B cell (primary cell): ENCODE measurements around the gene CLCN5. TPM values are rescaled to one million over a fixed set of nuclear protein-coding genes. Genes with fewer than 3 reads are reported as not detected.

Experiments used
- ATAC-seq: fragments of 200-7000 bp; cut with Tn5 transposase; one replicate; pipeline ENCODE4 v1.10.0; 2021; ENCODE audit warnings: low read depth, mild to moderate bottlenecking, moderate number of reproducible peaks, moderate library complexity
- CTCF ChIA-PET: fragments of 350-600 bp; sonication (Branson Sonifier 250); formaldehyde crosslinking; loops from one replicate; lab custom pipeline; 2021; ENCODE audit warnings: antibody characterized with exemption, inconsistent platforms; lab: Charles Lee
- POLR2A ChIA-PET: fragments of 350-600 bp; sonication (Branson Sonifier 250); formaldehyde crosslinking; loops from one replicate; lab custom pipeline; 2021; ENCODE audit warnings: antibody characterized with exemption; lab: Charles Lee
- DNase-seq: peaks from one replicate; pipeline ENCODE4 v3.0.0; 2013
- H2AFZ ChIP-seq: 2 replicates; pipeline ENCODE4 v1.6.1; 2012; ENCODE audit warnings: mild to moderate bottlenecking, low read depth, low read length; ENCODE audit not compliant: insufficient read depth, poor library complexity, severe bottlenecking
- H3K27ac ChIP-seq, 2 donors: 1 replicate in 1 of 2; 2 replicates in 1 of 2; pipeline ENCODE4 v1.5.1; 2012 to 2013; ENCODE audit warnings: low read length in 2 of 2, mild to moderate bottlenecking in 2 of 2, moderate library complexity in 1 of 2
- H3K27me3 ChIP-seq, 4 experiments: fragments of 200-600 bp in 1 of 4; sonication (generic) in 1 of 4; replicated peaks in 1 of 4; 1 replicate in 2 of 4; 2 replicates in 2 of 4; pipeline versions ENCODE4 v1.6.1 to v1.7.0; 2013 to 2016; ENCODE audit warnings: low read length in 3 of 4, mild to moderate bottlenecking in 2 of 4, mixed read lengths in 1 of 4, moderate library complexity in 1 of 4; ENCODE audit not compliant: insufficient read depth in 4 of 4, control insufficient read depth in 3 of 4; ENCODE audit errors: control extremely low read depth in 1 of 4
- H3K36me3 ChIP-seq, 2 experiments: replicated peaks in 1 of 2; 1 replicate in 1 of 2; 2 replicates in 1 of 2; pipeline versions ENCODE4 v1.6.1 to v1.7.1; 2013; ENCODE audit warnings: low read length in 1 of 2; ENCODE audit not compliant: insufficient read depth in 2 of 2, control insufficient read depth in 1 of 2; ENCODE audit errors: control extremely low read depth in 1 of 2, extremely low read depth in 1 of 2
- H3K4me1 ChIP-seq, 2 donors: fragments of 200-600 bp in 1 of 2; sonication (generic) in 1 of 2; 1 replicate in 1 of 2; 2 replicates in 1 of 2; pipeline versions ENCODE4 v1.5.1 to v1.6.1; 2013 to 2017; ENCODE audit warnings: low read length in 2 of 2; ENCODE audit not compliant: control insufficient read depth in 2 of 2, insufficient read depth in 2 of 2
- H3K4me2 ChIP-seq: replicated peaks from 2 replicates; pipeline ENCODE3; 2012; ENCODE audit warnings: mild to moderate bottlenecking, low read depth, low read length; ENCODE audit not compliant: poor library complexity, severe bottlenecking
- H3K4me3 ChIP-seq, 5 experiments: fragments of 200-600 bp in 1 of 5; sonication (generic) in 1 of 5; 1 replicate in 3 of 5; 2 replicates in 2 of 5; pipeline versions ENCODE4 v1.5.1 to v1.7.0; 2011 to 2016; ENCODE audit warnings: low read length in 4 of 5, mild to moderate bottlenecking in 4 of 5, low read depth in 2 of 5, control low read depth in 1 of 5, moderate library complexity in 1 of 5; ENCODE audit not compliant: insufficient read depth in 1 of 5; ENCODE audit errors: control extremely low read depth in 1 of 5, extremely low read depth in 1 of 5
- H3K79me2 ChIP-seq: fragments of 200-600 bp; sonication (generic); one replicate; pipeline ENCODE4 v1.6.0; 2016; ENCODE audit warnings: low read length; ENCODE audit not compliant: control insufficient read depth, insufficient read depth
- H3K9ac ChIP-seq: fragments of 200-600 bp; sonication (generic); 2 replicates; pipeline ENCODE4 v1.6.1; 2017; ENCODE audit warnings: mild to moderate bottlenecking, low read length, moderate library complexity
- H3K9me3 ChIP-seq, 3 donors: one replicate each; pipeline versions ENCODE4 v1.6.1 to v1.7.1; 2013; ENCODE audit warnings: low read length in 2 of 3; ENCODE audit not compliant: control insufficient read depth in 2 of 3, insufficient read depth in 1 of 3; ENCODE audit errors: control extremely low read depth in 1 of 3
- H4K20me1 ChIP-seq: 2 replicates; pipeline ENCODE4 v1.6.0; 2012; ENCODE audit warnings: mild to moderate bottlenecking, low read length; ENCODE audit not compliant: insufficient read depth, control insufficient read depth, poor library complexity, severe bottlenecking
- H3K27ac Mint-ChIP-seq: one replicate; pipeline ENCODE4 v1.8.0; 2021; ENCODE audit warnings: mixed read lengths
- H3K27me3 Mint-ChIP-seq: one replicate; pipeline ENCODE4 v1.8.0; 2021; ENCODE audit warnings: mixed read lengths
- H3K4me1 Mint-ChIP-seq: one replicate; pipeline ENCODE4 v1.8.0; 2021; ENCODE audit warnings: mixed read lengths
- H3K4me3 Mint-ChIP-seq: one replicate; pipeline ENCODE4 v1.8.0; 2021; ENCODE audit warnings: mixed read lengths
- H3K9me3 Mint-ChIP-seq: one replicate; pipeline ENCODE4 v1.8.0; 2022; ENCODE audit warnings: mixed read lengths; ENCODE audit not compliant: insufficient read depth
- CTCF ChIP-seq: fragments of 200-600 bp; IDR thresholded peaks from one replicate; pipeline ENCODE4 v1.8.0; 2022; ENCODE audit warnings: antibody characterized with exemption, mild to moderate bottlenecking
- EZH2 ChIP-seq: IDR thresholded peaks from 2 replicates; pipeline ENCODE4 v1.6.1; 2012; ENCODE audit warnings: borderline replicate concordance, low read depth, mild to moderate bottlenecking, moderate library complexity, low read length; ENCODE audit not compliant: insufficient read depth, poor library complexity, severe bottlenecking
- WGBS: methylation state at CpG from one replicate; pipeline ENCODE4 v1.1.5; 2013; ENCODE audit warnings: missing lambda C conversion rate; ENCODE audit not compliant: insufficient coverage; 5-methylcytosine and 5-hydroxymethylcytosine counted together
- intact Hi-C: fragments of 100-400 bp; cut with micrococcal nuclease; formaldehyde crosslinking; loops from one replicate; pipeline ENCODE4 v1.10.0; 2022
- polyA plus RNA-seq: library from polyadenylated mRNA; depleted of rRNA; stranded (reverse); fragments of >200 nt; gene quantifications from 2 replicates; pipeline ENCODE4 v1.2.3, GENCODE V29; 2012
- total RNA-seq, 2 donors: library from RNA; stranded (reverse); fragments of 120-200 nt in 1 of 2; gene quantifications; 1 replicate in 1 of 2; 2 replicates in 1 of 2; pipeline versions ENCODE4 v1.2.3 to v1.2.4, GENCODE V29; 2013 to 2022

Gene CLCN5
- total and polyA plus RNA-seq, 2 donors (not counting 1 experiment from before 2014, with no cell fraction given), result 0.55 to 3.6 TPM

- H3K4me2 ChIP-seq, result no peak overlapping the region
- no peak overlapping the region for H2AFZ ChIP-seq
- no peak overlapping the region for H3K9ac ChIP-seq
- no peak overlapping the region for H3K4me3 ChIP-seq
- no peaks in the 10 kb centered on the region for H3K9me3 ChIP-seq
- Mint-ChIP-seq H3K27me3 (no peaks in the 10 kb centered on the region), H3K9me3 (no peaks in the 10 kb centered on the region), H3K4me1 (no peaks in the 10 kb centered on the region), H3K27ac (no peak overlapping the region), H3K4me3 (no peak overlapping the region)
- no peak for DNase-seq
- WGBS, result 89% methylated on average over 3 of the region's 3 CpGs
- TF ChIP-seq CTCF (no peak), EZH2 (no peak)
- intact Hi-C loops, result no loop called here
- no peak overlapping the region for H3K27ac ChIP-seq
- ChIA-PET POLR2A (no interaction called here), CTCF (no interaction called here)
- H3K79me2 ChIP-seq, result no peaks in the 10 kb centered on the region
- H4K20me1 ChIP-seq, result no peaks in the 10 kb centered on the region
- H3K27me3 ChIP-seq, result no peaks in the 10 kb centered on the region
- ATAC-seq, result no peak
- H3K4me1 ChIP-seq, result no peaks in the 10 kb centered on the region
- H3K36me3 ChIP-seq, result no peaks in the 10 kb centered on the region
Measured at GRCh38 chrX:49934729-49935128, 12.3 kb downstream of the CLCN5 start.

DNA sequence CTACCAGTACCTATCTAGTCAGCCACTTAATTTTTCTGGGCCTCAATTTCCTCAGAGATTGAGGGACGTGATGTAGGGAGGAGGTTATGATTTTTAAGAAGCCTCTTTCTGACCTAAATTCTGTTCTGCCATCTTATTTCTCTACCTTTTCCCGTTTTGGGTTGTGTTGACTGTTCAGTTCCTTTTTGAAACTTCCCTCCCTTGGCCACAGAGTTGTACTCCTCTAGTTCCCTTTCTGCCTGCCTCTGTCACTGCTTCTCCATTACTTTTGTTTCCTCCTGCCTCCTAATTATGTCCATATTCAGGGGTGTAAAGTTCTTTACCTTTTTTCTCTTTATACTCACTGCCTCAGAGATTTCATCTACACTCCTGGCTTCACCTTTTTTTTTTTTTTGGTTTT lies 25.4 kb downstream of the CLCN5 start:
- Mint-ChIP-seq H3K27me3 (no peaks in the 10 kb centered on the region), H3K4me3 (no peak overlapping the region), H3K27ac (no peak overlapping the region), H3K9me3 (no peaks in the 10 kb centered on the region), H3K4me1 (peaks cover 8% of the 10 kb centered on the region)
- no peaks in the 10 kb centered on the region for H3K9me3 ChIP-seq
- ChIA-PET CTCF (no interaction called here), POLR2A (no interaction called here)
- no peak for DNase-seq
- no peak overlapping the region for H3K27ac ChIP-seq
- peaks cover 4 to 6% of the 10 kb centered on the region in 2 donors for H3K4me1 ChIP-seq
- intact Hi-C loops, result no loop called here
- no peak overlapping the region for H3K4me2 ChIP-seq
- no peak overlapping the region for H3K9ac ChIP-seq
- TF ChIP-seq EZH2 (no peak), CTCF (no peak)
- no peaks in the 10 kb centered on the region for H3K27me3 ChIP-seq
- H3K4me3 ChIP-seq, result no peak overlapping the region
- no peaks in the 10 kb centered on the region for H3K79me2 ChIP-seq
- H3K36me3 ChIP-seq, result no peaks in the 10 kb centered on the region
- WGBS, result no CpG with 5 or more reads among the region's 2 CpGs
- ATAC-seq, result no peak
- H4K20me1 ChIP-seq, result no peaks in the 10 kb centered on the region
- H2AFZ ChIP-seq, result peak overlapping the region; percentile 25
